Retina (tissue), 1 donor: Measurements from ENCODE around the gene ADGRF5.

Source experiments
- DNase-seq: peaks from one replicate; pipeline ENCODE4 v3.0.0-alpha.2; 2016

The ADGRF5 gene

DNA sequence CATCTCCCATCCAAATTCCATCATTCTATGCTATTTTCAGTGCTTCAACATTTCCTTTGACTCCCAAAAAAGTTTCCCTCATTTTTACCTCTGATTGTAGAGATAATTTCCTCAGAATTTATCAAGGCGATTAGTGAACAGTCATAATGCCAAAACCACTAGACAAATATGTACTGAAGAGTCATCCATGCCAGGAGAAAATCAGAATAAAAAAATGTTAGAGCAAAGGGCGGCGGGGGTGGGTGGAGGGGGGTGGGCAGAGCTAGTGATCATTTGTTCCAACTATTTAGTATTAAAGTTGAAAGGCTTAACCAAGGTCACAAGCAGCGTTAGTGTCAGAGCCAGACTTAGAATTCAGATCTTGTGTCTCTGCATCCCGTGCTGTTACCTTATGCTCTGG lies 5.3 kb upstream of the ADGRF5 start:
- DNase-seq, result no peak

DNA sequence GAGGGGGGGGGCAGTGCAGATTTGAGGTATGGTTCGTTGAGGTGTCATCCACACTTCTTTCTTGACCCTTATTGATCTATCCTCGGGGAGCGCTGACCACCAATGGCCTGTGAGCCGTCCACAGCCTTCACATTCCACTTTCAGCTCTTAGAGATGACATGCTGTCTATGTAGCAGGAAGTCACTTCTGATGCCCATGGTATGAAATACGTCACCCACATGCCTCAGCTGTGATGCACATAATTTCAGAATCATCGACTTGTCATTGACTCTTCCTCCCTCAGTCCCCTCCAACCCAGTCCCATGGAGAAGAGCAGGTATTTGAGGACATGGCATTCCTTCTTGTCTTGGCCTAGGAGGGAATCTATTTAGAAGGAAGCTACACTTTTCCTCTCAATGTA lies 4.7 kb upstream of the ADGRF5 start:
- no peak for DNase-seq

DNA sequence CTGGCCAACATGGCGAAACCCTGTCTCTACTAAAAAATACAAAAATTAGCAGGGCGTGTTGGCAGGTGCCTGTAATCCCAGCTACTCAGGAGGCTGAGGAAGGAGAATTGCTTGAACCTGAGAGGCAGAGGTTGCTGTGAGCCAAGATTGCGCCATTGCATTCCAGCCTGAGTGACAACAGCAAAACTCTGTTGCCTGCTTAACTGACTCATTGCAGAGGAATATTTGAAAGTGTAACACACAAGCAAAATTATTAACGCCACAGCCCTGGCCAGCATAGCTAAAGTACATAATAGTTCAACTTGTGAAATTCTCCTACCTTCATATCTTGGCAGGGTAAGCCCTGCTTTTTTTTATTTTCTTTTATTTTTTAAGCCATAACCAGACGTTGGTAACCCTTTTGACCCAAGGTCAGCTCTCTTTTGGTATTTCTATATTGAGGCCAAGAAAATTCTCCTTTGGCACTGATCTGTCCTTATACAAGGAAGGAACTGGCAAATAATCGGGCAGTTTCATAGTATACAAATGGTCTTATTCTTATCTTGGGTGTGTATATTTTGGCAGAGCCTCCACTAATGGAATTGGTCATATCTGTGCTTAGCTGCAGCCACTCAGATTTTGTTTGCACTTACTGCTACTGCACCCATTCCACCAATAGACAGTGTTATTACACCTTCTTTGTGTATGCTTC lies 4.0 kb upstream of the ADGRF5 start:
- DNase-seq, result no peak

DNA sequence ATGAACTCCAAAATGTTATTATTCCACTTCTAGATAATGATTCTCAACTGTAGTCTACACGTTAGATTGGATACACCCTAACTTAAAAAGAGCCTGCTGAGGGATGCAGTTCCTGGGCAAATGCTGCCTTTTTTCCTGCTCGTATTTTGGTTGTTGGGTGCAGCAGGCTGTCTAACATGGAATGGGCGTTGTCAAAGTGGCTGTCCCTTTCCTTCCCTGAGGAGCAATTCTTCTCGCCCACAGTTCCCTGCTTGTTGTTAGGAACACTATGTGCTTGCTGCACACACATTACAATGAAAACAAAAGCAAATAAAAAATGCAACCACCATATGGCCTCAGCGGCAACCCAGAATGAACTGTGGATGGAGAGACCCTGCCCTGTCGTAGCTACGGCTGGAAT lies 1.7 kb upstream of the ADGRF5 start:
- no peak for DNase-seq

DNA sequence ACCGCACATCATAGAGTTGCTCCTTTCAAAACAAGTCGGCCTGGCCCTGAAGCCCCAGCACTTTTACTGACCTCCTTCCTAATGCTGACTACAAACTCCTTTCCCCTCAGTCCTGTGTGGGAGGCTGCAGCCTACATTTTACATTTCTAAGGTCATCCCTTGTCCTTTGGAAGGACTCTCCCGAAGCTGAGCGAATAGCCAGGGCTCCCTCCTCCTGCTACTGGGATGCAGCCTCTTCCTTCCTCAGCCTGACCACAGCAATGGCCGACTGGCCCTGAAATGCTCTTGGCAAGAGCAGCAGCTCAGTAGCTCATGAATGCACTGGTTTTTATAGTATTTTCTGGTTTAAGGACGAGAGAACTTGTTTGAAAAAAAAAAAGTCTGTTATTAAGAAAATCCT lies 679 bp downstream of the ADGRF5 start:
- DNase-seq, result no peak

DNA sequence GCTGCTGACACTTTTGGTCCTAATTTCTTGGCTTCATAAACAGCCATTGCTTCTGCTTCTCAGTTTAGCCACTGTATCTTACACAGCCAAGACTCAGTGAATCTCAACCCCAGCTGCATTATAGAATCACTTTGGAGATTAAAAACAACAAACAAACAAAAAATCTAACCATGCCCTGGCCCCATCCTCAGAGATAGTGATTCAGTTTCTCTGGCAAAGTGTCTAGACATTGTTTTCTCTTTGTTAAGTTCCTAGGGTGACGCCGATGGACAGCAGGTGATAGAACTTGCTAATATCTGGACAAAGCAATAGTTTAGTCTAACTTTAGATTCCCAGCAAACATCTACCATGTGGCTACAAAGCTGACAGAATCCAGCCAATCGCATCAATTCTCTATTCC lies 2.9 kb downstream of the ADGRF5 start:
- DNase-seq, result no peak

DNA sequence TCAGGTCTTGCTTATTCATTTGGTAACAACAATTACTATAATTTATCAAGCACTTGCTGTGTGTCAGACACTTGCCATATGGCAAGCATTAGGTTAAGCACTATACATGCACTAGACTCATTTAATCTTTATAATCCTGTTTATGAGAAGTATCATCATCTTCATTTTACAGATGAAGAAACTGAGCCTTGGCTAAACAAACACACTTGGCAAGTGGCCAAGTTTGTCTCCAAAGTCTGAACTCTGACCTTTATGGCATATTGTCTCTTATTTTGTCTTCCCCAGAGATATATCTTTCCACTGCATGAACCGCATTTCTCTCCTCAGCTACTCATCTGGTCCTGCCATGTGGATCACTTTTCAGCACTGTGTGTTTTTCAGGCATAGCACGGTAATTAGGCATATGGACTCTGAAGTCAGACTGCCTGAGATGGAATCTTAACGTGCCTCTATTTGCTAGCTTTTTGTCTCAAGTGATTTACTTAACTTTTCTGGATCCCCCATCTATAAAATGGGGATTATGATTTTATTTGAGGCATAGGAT lies 4.7 kb downstream of the ADGRF5 start:
- DNase-seq, result peak; percentile 6

DNA sequence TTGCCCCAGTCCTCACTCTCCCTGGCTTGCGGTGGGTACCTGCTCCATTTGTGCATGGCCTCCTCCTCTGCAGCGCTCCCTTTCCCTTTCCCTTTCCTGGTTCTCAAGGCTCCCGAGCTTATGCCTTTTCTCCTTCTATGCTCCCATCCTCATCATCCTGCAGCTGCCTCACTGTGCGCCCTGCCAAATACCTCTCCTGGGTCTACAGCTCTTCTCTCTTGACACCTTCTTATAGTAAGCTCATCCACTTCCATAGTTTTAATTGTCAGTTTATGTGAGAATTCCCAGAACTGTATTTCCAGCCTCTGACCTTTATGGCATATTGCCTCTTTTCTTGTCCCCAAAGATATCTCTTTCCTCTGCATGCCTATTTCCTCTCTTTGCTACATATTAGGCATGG lies 5.9 kb downstream of the ADGRF5 start:
- no peak for DNase-seq

DNA sequence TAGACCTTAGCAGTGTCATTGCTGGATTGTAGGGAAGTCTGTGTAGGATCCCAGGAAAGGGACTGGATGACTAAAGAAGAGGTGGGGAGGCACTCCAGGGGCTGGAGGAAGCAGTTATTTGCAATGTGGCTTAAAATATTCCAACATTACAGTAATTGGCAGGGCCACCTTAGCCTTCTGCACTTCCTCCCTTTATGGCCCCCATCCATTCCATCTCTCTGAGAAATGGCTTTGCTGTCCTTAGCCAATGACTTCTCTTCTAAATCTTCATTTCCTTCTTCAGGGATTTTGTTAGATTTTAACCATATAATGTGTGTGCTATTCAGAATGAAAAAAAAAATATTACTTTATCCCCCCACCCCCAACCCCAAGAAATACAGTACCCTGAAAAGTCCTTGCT lies 6.4 kb downstream of the ADGRF5 start:
- no peak for DNase-seq

DNA sequence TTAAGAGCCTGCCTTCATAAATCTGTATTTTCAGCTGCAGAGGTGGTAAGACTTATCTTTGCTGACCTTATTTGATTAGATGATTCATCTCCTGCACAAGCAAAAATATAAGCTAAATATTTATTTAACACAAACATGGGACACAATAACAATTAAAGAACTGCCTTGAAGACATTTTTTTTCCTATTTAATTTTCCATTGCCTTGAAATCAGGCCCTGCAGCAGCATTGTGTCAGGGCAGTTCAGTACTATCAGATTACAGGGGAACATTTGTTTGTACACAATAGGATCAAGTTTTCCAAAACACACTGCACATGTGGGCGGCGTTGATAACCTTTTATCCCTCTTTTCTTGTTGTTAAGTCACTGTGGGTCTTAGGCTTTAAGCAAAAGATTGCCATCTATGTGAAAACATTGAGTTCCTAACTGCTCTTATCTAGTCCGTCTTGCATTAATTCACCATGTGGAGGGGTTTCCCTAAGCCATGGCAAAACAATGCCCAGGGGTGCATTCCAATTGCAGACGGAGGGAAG lies 7.4 kb downstream of the ADGRF5 start:
- DNase-seq, result no peak

DNA sequence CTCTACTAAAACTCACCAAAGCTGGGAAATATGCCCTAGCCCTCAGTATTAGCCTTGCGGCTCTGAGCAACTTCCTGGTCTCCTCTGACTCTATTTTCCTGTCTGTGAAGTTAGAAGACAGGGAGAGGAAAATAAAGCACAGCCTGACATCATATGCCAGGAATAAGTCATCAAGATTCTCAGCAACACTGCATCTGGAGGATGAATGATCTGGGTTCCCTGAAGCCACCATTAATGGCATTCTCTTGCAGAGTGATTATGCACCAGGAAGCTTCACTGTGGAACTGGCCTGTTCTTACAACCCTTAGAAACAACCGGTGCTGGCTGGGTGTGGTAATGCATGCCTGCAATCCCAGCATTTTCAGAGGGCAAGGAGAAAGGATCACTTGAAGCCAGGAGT lies 12.4 kb downstream of the ADGRF5 start:
- DNase-seq, result no peak

DNA sequence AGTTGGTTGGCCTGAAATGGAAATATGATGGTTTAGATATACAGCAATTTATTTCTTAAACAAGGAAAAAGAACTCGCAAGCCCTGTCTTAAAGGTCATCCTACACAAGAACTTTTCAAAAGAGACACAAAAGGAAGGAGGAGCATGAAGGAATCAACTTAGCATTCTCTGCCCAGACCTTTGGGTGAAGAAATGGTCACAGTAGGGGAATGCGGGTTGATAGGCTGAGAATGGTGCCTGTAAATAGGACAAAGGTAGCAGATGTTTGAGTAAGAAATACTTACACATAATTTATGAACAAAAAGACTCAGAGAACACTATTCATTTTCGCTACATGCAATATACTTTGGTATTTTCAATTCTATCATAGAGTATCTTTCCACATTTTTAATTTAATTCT lies 15.0 kb downstream of the ADGRF5 start:
- no peak for DNase-seq

DNA sequence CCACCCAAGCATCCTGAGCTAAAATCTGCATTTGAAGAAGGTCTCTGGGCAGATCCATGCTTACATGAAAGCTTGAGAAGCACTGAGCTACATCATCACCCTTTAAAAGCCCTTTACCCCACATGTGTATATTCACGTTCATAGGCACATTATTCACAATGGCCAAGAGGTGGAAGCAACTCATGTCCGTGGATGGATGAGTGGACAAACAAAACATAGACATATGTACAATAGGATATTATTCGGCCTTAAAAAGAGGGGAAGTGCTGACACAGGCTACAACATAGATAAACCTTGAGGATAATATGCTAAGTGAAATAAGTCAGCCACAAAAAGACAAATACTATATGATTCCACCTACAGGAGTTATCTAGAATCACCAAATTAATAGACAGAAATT lies 17.6 kb downstream of the ADGRF5 start:
- DNase-seq, result no peak

DNA sequence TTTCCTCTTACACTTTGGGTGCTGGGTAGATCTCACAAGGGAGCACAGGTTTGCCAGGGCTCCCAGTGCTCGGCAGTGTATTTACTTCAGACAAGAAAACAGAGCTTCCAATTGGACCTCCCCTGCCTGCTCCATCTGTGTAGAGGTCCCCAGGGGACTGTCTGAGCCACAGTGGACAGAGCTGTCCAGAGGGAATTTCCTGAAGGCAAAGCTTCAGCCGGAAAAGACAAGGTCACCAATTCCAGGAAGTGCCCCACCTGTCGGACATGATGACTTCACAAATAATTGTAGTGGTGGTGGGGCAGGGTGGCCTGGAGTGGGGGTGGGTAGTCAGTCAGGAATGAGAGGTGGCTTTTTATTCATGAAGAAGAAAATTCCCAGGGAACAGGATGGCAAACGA lies 18.6 kb downstream of the ADGRF5 start:
- no peak for DNase-seq

DNA sequence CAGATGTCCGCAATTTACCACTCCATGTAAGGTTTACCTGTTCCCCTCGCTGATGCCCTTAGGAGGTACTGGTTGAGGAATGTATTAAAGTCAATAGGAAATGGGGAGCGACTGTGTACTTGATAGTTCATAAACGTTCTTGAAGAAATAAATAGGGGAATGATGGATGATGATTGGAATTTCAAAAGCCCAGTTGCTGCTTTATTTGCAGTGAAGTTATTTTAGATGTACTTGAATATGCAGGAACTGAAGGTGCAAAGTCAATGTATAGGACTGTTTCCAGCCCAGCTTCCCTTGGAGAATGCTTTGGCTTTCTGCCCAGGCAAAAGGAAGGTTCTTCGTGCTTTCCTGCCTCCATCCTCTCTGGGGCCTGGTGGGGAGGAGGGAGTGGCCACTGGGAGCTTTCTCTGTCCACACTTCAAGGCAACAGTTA lies 19.8 kb downstream of the ADGRF5 start:
- no peak for DNase-seq

DNA sequence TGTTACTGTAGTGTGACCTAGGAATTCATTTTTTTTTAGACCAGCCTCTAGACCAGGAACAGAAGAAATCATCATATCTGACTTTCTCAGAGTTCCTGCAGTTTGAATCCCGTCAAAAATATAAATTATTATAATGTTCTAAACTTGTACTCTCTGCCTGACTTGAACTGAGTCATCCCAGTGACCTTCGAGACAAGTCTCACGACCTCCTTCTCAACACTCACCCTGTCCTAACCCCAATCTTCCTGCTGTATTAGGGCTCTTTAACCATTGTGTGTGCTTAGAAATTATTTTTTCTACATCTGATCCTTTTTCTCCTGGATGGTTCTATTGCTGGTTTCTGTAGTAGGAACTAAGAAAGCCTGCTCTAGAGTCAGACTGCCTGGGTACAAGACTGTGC lies 21.5 kb downstream of the ADGRF5 start:
- DNase-seq, result no peak

DNA sequence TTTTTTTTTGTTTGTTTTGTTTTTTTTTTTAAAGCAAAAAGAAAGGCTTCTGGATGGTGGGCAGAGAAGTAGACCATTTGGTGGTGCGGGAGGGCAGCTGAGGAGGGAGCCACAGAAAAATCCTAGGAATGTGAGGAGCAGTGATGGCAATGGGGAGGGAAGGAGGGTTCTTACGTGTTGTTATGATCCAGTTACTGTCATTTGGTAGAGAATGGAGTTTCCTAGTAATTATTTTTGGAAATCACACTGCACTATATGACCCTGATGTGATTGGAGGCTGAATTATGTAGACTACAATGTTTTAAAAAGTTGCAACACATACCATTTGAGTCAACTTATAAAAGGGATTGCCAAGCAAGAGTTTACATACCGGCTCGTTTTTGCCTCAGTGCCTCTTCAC lies 22.1 kb downstream of the ADGRF5 start:
- no peak for DNase-seq

DNA sequence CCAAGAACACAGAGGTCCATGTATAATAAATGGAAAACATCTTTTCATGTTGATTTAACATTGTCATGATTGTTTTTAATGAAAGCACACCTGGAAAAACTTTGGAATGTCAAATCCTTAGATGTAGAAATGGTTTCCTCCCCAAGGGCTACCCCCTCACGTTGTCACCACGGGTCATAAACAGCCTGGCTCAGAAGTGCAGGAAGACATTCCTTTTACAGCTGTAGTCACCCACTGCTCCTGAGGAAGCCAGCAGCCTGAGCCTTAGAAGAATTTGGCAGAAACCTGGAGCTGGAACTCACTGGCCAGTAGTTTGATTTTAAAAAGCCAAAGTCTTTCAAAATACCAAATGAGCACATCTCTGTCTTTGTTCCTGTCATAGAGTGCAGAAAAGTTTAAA lies 23.7 kb downstream of the ADGRF5 start:
- no peak for DNase-seq

DNA sequence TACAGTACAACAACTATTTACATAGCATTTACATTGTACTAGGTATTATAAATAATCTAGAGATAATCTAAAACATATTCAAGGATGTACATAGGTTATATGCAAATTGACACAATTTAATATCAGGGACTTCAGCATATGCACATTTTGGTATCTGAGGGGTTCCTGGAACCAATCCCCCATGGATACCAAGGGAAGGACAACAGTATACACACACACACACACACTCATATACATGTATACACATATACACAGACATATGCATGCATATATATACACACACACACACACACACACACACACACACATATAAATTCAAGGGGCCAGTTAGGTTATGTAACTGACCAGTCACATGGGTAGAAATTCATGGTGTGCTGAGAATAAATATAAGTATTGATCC lies 24.9 kb downstream of the ADGRF5 start:
- DNase-seq, result no peak

DNA sequence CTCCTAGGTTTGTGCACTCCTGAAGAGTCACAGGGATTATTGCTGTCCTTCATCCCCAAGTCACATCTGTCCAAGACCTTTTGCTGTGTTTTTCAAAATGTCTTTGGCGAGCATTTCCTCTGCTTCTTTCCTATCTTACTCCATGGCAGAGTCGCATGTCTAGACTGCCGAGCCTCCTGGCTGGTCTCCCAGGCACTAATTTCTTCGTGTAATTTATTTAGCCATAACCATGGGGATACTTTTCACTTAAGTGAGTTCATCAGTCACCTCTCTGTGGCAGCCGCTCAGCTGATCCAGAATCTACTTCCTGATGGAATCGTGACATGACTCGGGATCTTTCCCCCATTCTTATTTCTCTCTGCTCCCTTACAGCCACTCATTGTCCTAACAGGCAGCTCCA lies 25.8 kb downstream of the ADGRF5 start:
- no peak for DNase-seq

DNA sequence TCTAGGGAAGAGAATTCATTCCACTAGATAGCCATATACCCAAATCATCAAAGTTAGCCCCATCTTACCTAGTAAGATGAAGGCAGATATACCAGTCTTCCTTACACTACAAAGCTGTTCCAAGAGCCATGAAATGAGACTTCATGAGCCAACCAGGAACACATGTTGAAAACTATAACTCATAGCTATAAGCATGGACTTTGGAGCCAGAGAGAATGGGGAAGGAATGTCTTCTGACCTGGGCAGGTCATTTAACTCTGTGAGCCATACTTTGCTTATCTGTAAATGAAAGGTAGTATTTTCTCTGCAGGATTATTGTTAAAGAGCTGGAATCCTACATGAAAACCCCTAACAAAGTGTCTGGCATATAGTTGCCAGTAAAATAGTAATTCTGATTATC lies 27.3 kb downstream of the ADGRF5 start:
- DNase-seq, result no peak

DNA sequence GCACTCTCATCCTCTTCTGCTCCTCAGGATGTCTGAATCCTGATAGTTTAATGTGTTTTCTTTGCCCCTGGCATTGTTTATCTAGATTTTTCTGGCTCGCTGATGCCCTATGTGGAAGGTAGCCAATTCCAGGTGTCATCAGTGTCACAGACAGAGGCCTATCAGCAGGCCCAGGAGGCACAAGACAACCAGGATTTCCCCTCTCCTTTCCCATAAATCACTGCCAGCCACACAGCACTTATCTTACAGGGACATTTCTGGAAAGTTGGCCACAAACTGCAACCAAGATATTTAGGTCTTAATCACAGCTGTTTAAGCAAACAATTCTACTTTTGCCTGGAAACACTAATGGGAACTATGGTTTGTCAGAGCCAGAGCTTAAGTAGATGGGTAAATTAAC lies 28.1 kb downstream of the ADGRF5 start:
- DNase-seq, result no peak

DNA sequence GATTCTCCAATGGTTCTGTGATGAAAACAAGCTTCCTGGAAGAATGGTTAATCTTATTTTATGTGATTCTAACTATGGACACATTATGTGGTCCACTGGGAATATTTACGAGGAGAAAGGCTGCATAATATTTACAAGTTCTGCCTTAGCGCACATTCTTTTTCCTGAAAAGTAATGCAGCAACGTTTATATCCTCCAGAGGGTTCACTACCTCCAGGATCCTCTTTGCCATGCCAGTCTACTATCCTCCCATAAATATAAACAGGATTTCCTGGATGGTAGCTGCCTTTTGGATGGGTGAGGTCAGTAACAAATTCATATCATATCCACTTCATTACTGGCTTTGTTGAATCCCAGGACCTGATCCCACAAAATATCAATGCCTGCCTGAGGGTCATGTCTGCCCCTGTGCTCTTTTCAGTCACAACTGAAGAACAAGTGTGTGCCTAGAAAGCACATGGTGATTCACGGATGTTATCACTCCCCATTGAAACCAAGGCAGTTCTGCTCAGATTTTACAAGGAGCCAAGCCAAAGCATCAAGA lies 30.4 kb downstream of the ADGRF5 start:
- DNase-seq, result no peak

DNA sequence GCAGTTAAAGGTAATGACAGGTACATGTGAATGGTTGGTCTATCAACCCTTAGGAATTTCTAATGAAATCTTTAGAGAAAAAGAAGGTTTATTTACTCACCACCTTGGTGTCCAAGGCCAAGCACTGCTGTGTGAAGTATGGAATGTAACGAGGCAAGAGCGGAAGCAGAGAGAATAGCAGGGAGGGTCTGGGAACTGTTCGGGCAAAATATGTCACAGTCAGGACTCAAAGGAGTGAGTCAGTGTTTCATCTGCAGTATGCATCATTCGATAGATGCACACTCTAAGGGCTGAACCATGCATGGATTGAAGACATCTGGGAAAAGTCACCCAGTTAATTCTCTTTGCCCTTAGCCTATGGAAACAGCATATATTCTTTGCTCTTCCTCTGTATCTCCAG lies 33.2 kb downstream of the ADGRF5 start:
- no peak for DNase-seq

DNA sequence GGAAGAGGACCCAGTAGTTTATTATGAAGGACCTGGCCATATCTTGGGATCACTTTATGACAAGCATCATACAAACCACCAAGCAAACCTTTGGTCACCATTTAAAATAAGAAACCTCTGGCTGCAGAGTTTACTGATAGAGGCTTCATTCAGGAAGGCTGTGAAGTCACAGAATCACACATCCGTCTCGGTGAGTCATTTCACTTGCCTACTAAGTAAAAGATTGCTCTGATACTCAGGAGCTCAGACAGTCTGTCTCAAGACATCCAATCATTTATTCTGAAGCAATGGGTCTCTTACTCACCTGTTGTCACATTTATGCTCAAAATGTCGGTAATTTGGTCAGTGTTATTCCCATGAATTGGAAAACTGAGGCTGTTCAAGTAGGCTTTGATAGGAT lies 33.7 kb downstream of the ADGRF5 start:
- no peak for DNase-seq
